HepG2 (cell line): ENCODE results near the gene DVL3. TPM values are rescaled to one million over a fixed set of nuclear protein-coding genes. Genes with fewer than 3 reads are reported as not detected.

Experiments used
- ATF5 ChIP-seq: sonication (generic); formaldehyde crosslinking; IDR thresholded peaks from 2 replicates; pipeline ENCODE4 v1.4.0; 2020; ENCODE audit warnings: mild to moderate bottlenecking, low read depth, missing genetic modification reagents
- DMAP1 ChIP-seq: IDR thresholded peaks from 2 replicates; pipeline ENCODE4 v1.6.1; 2016
- GRHL1 ChIP-seq: sonication (generic); formaldehyde crosslinking; conservative IDR thresholded peaks from 2 replicates; pipeline ENCODE4 v1.8.0; 2022; ENCODE audit warnings: missing genetic modification reagents
- MAX ChIP-seq: IDR thresholded peaks from 2 replicates; pipeline ENCODE4 v1.6.1; 2012; ENCODE audit warnings: inconsistent platforms
- MEIS1 ChIP-seq: sonication (generic); formaldehyde crosslinking; IDR thresholded peaks from 2 replicates; pipeline ENCODE4 v1.9.0; 2021; ENCODE audit warnings: mild to moderate bottlenecking, missing genetic modification reagents, moderate library complexity, borderline replicate concordance
- POLR2AphosphoS5 ChIP-seq: IDR thresholded peaks from 2 replicates; pipeline ENCODE4 v1.6.1; 2012; ENCODE audit warnings: low read depth, low read length
- PPARG ChIP-seq: conservative IDR thresholded peaks from 2 replicates; pipeline ENCODE4 v1.6.1; 2016; ENCODE audit warnings: missing biosample characterization, missing genetic modification reagents
- ZBTB38 ChIP-seq: sonication (generic); formaldehyde crosslinking; IDR thresholded peaks from 2 replicates; pipeline ENCODE4 v1.5.1; 2020; ENCODE audit warnings: mild to moderate bottlenecking, missing genetic modification reagents
- ZBTB44 ChIP-seq: sonication (generic); formaldehyde crosslinking; IDR thresholded peaks from 2 replicates; pipeline ENCODE4 v1.4.0; 2020; ENCODE audit warnings: missing genetic modification reagents
- ZNF251 ChIP-seq: sonication (generic); formaldehyde crosslinking; IDR thresholded peaks from 2 replicates; pipeline ENCODE4 v1.9.0; 2021; ENCODE audit warnings: mild to moderate bottlenecking, missing genetic modification reagents
- ZNF275 ChIP-seq: sonication (generic); formaldehyde crosslinking; IDR thresholded peaks from 2 replicates; pipeline ENCODE4 v1.8.0; 2022; ENCODE audit warnings: missing genetic modification reagents, mild to moderate bottlenecking, inconsistent platforms, borderline replicate concordance
- ZNF512 ChIP-seq: sonication (generic); formaldehyde crosslinking; IDR thresholded peaks from 2 replicates; pipeline ENCODE4 v1.4.0; 2020; ENCODE audit warnings: mild to moderate bottlenecking, missing genetic modification reagents
- ZNF513 ChIP-seq: sonication (generic); formaldehyde crosslinking; conservative IDR thresholded peaks from 2 replicates; pipeline ENCODE4 v1.5.0; 2020; ENCODE audit warnings: missing genetic modification reagents
- ZNF784 ChIP-seq: sonication (generic); formaldehyde crosslinking; IDR thresholded peaks from 2 replicates; pipeline ENCODE4 v1.5.1; 2020; ENCODE audit warnings: missing genetic modification reagents, mild to moderate bottlenecking, borderline replicate concordance
- polyA plus RNA-seq, 8 experiments: library from polyadenylated mRNA; depleted of rRNA in 3 of 8; stranded (reverse) in 7 of 8; unstranded in 1 of 8; fragments of >200 nt; fragmentation: Illumina TruSeq in 4 of 8; extraction: Trizol in 4 of 8; gene quantifications; 2 replicates each; pipeline versions ENCODE4 v1.2.1 to v1.2.3, GENCODE V29; 2011 to 2016; ENCODE audit warnings: low read depth in 4 of 8, missing spikeins in 1 of 8, mixed read lengths in 1 of 8; ENCODE audit not compliant: insufficient read depth in 1 of 8
- total RNA-seq, 5 experiments: library from RNA; depleted of rRNA; stranded (reverse); fragments of >200 nt; fragmentation: Illumina TruSeq; extraction: Trizol; gene quantifications; 2 replicates each; pipeline ENCODE4 v1.2.3, GENCODE V29; 2016; ENCODE audit warnings: low read depth in 1 of 5

DVL3 gene
- total and polyA plus RNA-seq, 2 of the 13 experiments (the other 11 are each of a cell fraction or from before 2014, with no cell fraction given): 29.0 to 36.1 TPM

GRCh38 chr3:184174646-184175492, 19.7 kb downstream of the DVL3 start, which contains the start of gene AP2M1 (continued):
- TF ChIP-seq MAX: peak; percentile 48; the same call in 1 of the 2 replicates
- TF ChIP-seq MEIS1: 0 out of 2 replicates have a peak, but pooled peaks have one; percentile 16
- TF ChIP-seq ZBTB38 (CRISPR knock-in tag): peak; percentile 83; the same call in 1 of the 2 replicates
- peak; percentile 79 for TF ChIP-seq POLR2AphosphoS5
- 0 out of 2 replicates have a peak, but pooled peaks have one; percentile 61 for TF ChIP-seq ZBTB44
- peak; percentile 33; the same call in 1 of the 2 replicates for TF ChIP-seq ZNF784 (CRISPR knock-in tag)
- peak; percentile 77; the same call in 1 of the 2 replicates for TF ChIP-seq DMAP1 (CRISPR knock-in tag)
- no peak for TF ChIP-seq ZNF512 (CRISPR knock-in tag)
- TF ChIP-seq PPARG (CRISPR knock-in tag): no peak; the same call in 1 of the 2 replicates
- TF ChIP-seq ZNF275 (CRISPR knock-in tag): 0 out of 2 replicates have a peak, but pooled peaks have one; percentile 33
- no peak for TF ChIP-seq ATF5 (CRISPR knock-in tag)
- no peak for TF ChIP-seq ZNF251
- TF ChIP-seq ZNF513 (CRISPR knock-in tag): no peak
- TF ChIP-seq GRHL1 (CRISPR knock-in tag): no peak
